Hematopoietic multipotent progenitor cell treated with erythropoietin and hydrocortisone succinate and interleukin-3 and kit ligand, for 8 days (in vitro differentiated cells): ENCODE results near the gene SEC24C.
"Not testable (repeated sequence)": the region's sequence is repeated elsewhere in the genome, so short reads cannot be mapped to it uniquely, and the experiment has no call there.

Experiments used
- DNase-seq: peaks from one replicate; pipeline ENCODE4 v3.0.0-alpha.2; 2015

The SEC24C gene, protein sequence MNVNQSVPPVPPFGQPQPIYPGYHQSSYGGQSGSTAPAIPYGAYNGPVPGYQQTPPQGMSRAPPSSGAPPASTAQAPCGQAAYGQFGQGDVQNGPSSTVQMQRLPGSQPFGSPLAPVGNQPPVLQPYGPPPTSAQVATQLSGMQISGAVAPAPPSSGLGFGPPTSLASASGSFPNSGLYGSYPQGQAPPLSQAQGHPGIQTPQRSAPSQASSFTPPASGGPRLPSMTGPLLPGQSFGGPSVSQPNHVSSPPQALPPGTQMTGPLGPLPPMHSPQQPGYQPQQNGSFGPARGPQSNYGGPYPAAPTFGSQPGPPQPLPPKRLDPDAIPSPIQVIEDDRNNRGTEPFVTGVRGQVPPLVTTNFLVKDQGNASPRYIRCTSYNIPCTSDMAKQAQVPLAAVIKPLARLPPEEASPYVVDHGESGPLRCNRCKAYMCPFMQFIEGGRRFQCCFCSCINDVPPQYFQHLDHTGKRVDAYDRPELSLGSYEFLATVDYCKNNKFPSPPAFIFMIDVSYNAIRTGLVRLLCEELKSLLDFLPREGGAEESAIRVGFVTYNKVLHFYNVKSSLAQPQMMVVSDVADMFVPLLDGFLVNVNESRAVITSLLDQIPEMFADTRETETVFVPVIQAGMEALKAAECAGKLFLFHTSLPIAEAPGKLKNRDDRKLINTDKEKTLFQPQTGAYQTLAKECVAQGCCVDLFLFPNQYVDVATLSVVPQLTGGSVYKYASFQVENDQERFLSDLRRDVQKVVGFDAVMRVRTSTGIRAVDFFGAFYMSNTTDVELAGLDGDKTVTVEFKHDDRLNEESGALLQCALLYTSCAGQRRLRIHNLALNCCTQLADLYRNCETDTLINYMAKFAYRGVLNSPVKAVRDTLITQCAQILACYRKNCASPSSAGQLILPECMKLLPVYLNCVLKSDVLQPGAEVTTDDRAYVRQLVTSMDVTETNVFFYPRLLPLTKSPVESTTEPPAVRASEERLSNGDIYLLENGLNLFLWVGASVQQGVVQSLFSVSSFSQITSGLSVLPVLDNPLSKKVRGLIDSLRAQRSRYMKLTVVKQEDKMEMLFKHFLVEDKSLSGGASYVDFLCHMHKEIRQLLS

DNA sequence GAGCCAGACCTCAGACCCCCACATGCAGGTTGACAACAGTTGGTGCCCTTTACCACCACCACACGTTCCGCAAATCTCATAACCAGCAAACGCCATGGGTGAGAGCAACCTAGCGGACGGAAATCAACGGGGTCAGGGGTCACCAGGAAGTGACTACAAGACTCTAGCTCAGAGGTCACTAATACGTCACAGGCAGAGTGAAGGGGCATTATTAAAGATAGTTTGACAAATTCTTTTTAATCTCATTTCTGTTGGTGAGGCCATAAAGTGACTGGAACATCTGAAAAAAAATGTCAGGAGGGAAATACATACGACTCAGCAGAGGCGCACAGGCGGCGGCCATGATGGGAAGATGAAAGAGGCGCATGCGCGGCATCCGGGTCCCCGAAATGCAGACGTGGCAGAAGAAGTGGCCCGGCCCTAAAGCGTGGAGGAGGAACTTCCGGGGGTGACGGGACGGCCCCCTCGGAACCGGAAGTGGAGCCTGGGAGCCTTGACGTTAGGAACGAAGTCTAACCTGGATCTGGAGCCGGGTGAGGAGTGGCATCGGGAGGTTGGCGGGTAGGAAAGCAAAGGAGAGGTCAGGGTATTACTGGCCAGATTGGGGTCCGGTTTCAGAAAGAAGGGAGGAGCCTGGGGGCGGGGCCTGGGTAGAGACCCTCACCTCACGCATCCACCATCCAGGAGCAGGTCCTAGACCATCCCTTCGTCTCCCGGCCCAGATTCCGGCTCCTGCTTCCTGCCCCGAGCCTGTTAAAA is at the start of gene SEC24C:
Gene SEC24C (plus strand): TSS at position 468 of the 759 bp plus-strand sequence. CDS start 2,461 bp downstream, outside the sequence.
- DNase-seq: peak; percentile 96

DNA sequence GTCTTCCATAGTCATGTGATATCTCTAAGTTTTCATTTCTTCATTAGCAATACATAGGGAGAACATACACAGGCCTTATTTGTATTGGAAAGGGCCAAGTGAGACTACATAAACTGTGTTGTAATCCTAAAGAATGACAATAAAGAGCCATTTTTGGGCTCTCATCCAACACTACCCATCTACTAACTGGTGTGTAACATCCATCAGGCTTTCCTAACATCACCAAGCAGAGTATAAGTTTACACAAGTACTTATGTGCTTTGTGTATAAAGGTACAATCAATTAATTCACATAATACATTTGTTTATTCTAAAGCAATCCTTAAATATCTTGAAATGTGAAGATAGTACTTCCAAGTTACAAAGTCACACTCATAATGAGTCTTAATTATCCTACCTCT is 48.9 kb upstream of the SEC24C start:
- DNase-seq: not testable (repeated sequence)

DNA sequence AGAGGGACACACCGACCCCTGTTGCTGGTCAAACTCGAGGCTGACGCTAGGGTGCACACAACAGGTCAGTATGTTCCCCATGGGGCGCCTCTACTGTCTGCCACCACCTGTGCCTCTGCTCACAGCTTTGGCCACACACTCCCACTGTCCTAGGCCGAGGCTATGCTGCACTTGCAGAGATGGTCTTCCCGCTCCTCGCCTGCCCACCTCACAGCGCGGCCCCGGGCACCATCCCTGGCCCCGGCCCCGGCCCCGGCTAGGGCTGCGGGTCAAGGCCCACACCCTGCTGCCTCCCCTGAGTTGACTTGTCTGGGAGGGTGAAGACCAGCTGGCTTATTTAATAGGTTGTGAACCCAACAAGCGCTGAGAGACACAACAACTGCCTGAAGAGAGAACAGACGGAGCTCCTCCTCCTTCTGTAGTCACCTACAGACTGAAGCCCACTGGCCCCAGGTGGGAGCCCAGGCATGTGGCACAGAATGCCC is 46.5 kb upstream of the SEC24C start, which contains the start of gene AGAP5:
Gene AGAP5 (minus strand): TSS at position 435 of the 485 bp plus-strand sequence. CDS start 354 bp downstream, at position 81.
- DNase-seq: not testable (repeated sequence)

DNA sequence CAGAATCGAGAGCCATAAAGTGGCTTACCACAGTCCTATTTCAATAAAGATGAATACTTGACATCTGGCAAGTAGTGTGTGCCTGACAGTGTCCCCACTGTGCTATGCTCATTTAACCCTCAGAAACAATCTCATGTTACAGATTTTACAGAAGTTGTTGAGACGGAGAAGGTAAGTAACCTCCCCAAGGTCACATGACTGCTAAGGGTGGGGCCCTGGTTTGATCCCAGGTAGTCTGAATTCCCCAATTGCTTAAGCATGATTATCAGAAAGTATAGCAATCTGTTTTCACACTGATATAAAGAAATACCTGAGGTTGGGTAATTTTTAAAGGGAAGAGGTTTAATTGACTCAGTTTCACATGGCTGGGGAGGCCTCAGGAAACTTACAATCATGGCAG is 45.4 kb upstream of the SEC24C start:
- not testable (repeated sequence) for DNase-seq

DNA sequence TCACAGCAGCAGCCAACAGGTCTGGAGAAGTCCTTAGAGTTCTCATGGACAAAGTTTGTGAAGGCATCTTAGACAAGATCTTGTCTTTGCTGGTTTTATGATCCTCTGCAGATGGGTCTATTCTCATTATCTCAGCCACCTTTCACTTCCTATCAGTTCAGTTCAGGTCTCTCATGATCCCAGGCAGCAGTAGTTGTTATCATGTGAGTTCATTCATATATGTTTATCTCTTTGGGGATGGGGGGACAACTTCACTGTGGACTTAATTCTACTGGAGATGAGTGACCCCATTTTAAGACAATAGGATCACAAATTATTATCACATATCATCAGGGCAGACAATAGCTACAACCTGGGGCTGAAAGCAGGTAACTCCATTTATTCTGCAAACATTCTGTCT is 40.2 kb upstream of the SEC24C start:
- DNase-seq: not testable (repeated sequence)

DNA sequence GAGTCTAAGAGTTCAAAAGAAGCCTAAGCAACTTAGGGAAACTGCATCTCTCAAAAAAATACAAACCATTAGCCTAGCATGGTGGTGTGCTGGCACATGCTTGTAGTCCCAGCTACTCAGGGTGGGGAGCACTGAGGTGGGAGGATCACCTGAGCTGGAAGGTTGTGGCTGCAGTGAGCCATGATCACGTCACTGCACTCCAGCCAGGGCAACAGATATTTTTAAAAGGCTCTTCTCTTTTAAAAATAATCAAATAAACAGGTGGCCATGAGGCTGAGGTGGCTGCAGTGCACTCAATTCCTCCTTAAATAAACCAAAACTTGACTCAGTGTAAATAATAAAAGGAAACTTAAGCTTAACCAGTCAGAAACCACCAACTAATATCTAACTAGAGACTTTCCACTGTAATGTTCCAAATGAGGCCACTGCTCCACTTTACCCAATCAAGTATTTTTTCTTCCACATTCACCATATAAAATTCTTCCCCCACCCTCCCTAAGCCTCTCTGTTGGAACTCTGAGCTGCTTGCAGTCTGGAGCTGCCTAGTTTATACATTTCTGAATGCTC is 38.6 kb upstream of the SEC24C start:
- not testable (repeated sequence) for DNase-seq

DNA sequence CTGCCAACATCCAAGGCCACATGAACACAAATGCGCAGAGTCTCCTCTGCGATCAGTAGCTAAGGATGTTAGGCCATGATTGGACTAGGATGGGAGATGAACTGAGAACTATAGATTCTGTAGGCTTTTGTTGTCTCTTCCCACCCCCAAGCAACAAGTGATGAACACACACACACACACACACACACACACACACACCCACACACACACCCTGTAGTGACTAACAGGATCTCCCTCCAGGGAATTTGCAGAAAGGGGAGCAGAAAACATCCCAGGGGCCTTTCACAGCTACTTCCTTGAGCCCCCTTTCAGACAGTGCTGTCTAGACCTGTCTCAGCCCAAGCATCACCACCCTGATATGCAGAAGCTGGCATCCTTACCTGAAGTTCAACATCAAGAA is 37.7 kb upstream of the SEC24C start:
- not testable (repeated sequence) for DNase-seq

DNA sequence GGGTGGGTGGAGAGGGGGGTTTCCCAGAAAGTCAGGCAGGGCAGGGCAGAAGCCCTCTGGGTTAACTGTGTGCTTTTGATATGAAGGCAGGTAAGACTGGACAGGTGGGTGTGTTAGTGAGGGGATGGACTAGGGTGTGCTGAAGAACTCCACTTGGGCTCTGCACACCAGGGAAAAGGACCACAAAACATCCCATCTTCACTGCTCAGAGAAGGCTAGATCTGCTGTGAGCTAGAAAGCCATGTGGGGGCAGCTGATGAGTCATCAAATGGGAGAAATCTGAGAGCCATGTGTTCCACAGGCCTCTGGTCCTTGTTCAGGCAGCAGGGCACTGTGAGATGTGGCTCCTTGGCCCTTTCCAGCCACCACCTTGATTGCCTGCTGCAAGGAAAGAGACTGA is 36.5 kb upstream of the SEC24C start:
- DNase-seq: not testable (repeated sequence)

DNA sequence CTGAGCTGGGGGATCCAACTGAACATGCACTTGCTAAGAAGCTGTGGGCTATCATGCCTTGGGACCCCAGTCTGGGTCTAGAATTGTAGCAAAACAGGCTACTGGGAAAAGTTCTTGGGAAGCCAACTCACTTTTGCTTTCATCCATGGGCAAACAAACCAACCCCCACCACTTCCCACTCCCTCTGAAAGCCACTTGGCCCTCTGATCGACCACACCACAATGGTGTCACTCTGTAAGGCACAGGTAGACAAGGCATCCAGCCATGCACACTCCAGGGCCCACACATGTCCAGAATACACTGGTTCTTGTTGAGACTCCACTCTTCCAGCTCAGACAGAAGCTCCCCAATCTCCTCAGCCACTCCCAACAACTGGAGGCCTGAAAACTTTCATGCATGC is 36.0 kb upstream of the SEC24C start:
- DNase-seq: not testable (repeated sequence)

DNA sequence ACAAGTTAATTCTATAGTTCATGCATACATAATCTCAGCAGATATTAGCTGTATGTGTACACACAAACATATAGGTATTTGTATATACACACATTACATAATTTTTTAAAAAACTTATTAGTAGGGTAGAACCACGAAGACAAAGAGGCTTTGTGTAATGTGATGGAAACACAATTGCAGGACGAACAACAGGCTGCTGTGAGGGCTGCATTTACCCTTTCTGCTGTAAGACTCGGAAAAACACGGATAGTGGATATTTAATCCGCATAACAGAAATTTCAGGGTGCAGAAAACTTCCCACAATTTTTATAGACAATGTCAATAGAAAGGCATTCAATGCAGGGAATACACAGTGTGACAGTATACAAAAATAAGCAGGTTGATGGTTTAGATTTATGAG is 32.5 kb upstream of the SEC24C start:
- not testable (repeated sequence) for DNase-seq

DNA sequence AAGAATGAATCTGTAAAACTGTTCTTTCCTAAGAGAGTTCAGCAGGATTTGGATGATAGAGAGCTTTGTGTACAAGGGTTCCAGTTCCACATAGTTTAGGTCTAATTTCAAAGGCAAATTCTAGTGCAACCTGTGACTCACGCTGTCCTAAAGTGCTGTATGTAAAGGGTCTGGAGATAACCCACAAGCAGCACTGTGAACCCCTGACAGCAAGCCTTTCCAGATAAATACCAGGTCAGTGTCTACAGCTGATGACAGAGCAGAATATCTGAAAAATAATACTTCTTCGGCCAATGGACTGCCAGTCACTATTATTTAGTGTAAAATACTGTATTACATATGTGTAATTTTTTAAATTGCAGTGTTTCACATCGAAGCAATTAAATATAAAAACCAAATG is 30.3 kb upstream of the SEC24C start:
- DNase-seq: not testable (repeated sequence)

DNA sequence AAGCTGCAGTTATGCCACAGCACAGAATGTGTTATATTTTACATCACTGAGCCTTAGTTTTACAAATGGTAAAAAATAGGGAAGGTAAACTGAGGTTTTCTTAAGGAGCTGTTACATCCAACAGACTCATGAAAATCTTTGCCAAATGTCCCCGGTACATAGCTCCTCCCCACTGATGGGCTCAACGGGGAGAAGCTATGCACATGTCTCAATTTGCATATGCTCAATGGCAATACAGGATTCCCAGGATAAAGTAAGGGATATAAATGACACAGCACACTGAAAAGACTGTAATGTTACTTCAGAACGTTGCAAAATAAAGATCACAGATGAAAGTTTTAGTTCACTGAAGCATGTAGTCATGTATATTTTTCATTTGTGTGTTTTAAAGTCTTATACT is 29.7 kb upstream of the SEC24C start:
- not testable (repeated sequence) for DNase-seq

DNA sequence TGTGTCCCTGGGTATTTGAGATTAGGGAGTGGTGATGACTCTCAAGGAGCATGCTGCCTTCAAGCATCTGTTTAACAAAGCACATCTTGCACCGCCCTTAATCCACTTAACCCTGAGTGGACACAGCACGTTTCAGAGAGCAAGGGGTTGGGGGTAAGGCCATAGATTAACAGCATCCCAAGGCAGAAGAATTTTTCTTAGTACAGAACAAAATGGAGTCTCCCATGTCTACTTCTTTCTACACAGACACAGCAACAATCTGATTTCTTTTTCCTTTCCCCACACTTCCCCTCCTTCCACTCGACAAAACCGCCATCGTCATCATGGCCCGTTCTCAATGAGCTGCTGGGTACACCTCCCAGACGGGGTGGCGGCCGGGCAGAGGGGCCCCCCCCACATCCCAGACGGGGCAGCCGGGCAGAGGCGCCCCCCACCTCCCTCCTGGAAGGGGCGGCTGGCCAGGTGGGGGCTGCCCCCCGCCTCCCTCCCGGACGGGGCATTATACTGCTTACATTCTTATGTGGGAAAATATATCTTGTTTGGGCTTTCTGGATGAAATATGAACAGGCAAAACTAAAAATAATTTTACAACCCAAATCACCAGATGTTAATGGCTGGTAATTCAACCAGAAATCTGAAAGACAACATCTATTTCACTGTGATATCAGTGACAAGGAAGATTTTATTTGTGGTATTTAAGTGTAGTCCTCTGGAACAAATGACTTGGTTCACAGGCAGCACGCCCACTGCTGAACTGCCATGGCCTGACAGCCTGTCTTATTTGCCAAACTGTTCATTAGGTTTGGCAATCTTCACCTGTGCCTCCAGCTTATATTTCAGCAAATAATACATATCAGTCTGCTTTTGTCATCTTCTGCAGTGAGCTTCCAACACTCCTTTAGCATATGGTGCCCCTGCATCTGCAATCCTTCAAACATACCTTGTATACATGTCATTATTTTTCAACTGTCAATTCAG is 28.7 kb upstream of the SEC24C start:
- DNase-seq: not testable (repeated sequence)

DNA sequence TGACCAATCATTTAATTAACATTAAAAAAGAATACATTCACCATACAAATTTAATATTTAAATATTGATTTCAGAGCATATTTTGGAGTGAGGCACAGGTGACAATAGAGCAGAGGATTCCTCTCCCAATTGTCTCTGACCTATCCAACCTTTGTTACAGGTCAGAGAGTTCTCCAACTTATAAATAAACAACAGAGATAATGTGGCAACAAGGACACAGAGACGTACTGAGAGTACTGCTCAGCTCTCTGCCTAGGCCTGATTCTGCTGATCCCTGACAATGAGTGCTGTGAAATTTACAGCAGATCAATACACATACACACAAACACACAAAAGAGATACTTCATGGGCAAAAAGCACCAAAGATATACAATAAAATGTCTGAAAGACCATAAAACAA is 27.9 kb upstream of the SEC24C start:
- no peak for DNase-seq

DNA sequence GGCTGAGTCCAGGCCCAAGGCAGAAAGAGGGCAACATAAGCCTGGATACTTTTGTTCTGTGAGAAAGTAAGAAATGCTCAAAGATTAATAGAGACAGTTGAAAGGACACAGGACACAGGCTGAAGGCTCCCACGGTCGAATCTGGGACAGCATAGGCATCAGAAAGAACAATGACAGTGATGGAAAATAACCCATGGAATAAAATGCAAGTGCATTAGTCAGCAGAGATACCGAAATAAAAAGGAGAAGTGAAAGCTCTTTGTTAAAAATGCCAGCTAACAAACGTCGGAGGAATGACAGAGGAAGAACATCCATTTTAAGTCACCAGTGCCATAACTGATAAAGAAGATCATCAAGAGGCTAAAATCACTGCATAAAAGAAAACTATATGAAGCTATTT is 26.6 kb upstream of the SEC24C start:
- no peak for DNase-seq

DNA sequence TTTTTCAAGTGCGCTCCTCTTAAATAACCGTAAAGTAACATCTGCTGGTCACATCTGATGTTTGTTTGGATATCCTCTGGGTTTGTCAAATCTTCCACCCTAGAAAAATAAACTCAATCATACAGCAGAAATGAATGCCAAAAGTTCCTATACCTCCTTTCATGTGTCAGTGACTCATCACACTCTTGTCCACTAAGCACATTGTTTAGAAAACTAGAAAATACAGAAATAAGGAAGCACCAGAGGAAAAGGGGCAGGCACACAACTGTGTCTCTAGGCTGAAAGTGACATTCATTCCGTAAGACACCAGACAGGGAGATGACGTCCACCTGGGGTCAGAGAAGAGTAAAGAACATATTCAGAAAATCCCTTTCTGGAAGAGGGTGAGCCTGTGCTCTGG is 23.6 kb upstream of the SEC24C start:
- not testable (repeated sequence) for DNase-seq

DNA sequence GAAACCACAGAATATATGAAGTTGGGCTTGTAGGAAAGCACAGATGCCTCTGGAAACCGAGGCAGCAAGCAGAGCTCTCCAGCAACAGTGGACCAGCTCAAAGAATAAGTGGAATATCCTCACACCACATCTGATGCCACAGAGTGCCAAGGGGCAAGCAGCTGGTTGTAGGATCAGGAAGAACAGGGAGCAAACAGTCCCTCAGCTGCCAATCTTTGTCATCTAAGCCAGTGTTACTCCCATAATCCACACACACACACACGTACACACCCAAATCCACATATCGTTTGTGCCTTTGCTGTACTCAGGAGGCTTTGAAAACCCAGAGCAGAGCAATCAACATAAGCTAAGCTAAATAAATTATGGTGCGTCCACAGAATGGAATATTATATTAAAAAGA is 20.7 kb upstream of the SEC24C start:
- DNase-seq: no peak

DNA sequence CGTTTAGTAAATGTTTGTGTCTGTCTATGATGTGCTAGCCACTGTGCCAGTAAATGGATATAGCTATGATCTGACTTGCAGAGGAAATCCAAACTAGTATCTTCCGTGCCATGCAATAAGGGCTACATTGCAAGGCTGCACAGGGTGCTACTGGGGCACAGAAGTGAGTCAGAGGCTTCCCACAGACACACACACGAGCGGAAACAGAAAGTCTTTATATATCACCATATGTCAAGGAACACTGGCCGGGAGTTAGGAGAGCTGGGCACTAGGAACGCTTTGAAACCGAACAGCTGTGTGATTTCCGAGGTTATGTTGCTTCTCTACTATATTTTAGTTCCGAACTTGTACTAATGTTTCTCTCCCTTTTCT is 14.4 kb upstream of the SEC24C start:
- peak; percentile 14 for DNase-seq

DNA sequence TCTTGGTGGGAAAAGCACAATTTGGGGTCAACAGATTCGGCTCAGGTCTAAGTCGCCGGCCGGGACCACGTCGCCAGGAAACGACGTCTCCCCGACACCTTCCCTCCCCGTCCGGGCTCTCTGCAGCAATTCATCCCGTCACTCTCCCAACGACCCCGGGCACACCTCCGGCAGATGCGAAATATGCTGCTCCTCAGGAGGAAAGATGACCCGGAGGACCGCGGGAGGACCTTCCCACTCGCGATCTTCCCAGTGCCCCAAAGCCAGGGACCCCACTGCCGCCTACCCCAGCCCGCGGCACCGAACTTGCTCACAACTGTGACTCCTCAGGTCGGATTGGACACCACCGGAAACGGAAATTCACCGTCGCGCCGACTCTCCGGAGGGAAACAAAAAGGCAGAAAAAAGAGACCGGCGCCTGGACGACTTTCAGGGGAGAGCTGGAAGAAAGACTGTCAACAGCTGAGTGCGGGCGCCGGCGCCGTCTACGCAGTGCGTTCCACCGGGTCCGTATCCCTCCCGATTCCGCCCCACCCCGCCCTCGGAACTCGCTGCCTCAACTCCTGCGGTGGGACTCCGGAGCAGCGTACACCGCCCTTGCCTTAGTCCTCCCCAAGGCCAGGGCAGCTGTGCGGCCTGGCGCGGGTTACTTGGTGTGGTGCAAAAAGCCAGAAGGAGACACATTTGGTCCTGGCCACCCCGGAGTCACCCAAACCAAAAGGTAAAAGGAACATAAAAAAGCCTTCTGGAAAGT is 13.8 kb upstream of the SEC24C start:
- DNase-seq: peak; percentile 93
